CD4-positive, alpha-beta T cell treated with Interleukin-1 beta for 1 hour (primary cell): ENCODE measurements around the gene GRAP.
"Not testable (repeated sequence)": the region's sequence is repeated elsewhere in the genome, so short reads cannot be mapped to it uniquely, and the experiment has no call there.

Source experiments
- DNase-seq, 2 donors: peaks; one replicate each; pipeline ENCODE4 v3.0.0-alpha.2; 2020 to 2022

Gene GRAP

GRCh38 chr17:19046782-19047375 lies at the start of gene GRAP:
GRAP (minus strand) TSS chr17:19046957; CDS start chr17:19046926, 31 bp downstream.
- DNase-seq, result not testable (repeated sequence)

- DNase-seq, result not testable (repeated sequence)
Measured at GRCh38 chr17:19093684-19094438, 47.1 kb upstream of the GRAP start.

- DNase-seq, result not testable (repeated sequence)
Measured at GRCh38 chr17:19092737-19093683, 46.3 kb upstream of the GRAP start.

- not testable (repeated sequence) for DNase-seq
Measured at GRCh38 chr17:19090058-19090772, 43.5 kb upstream of the GRAP start.

- not testable (repeated sequence) for DNase-seq
Measured at GRCh38 chr17:19088804-19089685, 42.3 kb upstream of the GRAP start.

GRCh38 chr17:19077386-19077785 lies 30.6 kb upstream of the GRAP start:
- not testable (repeated sequence) for DNase-seq

- DNase-seq, result peak in 1 of 2 donors; percentile 46
Measured at GRCh38 chr17:19076398-19077192, 29.8 kb upstream of the GRAP start.

GRCh38 chr17:19070318-19071168 lies 23.8 kb upstream of the GRAP start:
- not testable (repeated sequence) for DNase-seq

- not testable (repeated sequence) for DNase-seq
Measured at GRCh38 chr17:19064378-19064777, 17.6 kb upstream of the GRAP start.

GRCh38 chr17:19063326-19063956 lies 16.7 kb upstream of the GRAP start:
- peak; percentile 88 for DNase-seq

GRCh38 chr17:19062718-19063325 lies 16.1 kb upstream of the GRAP start:
- DNase-seq, result not testable (repeated sequence)

- DNase-seq, result peak; percentile 83 to 84
Measured at GRCh38 chr17:19062009-19062717, 15.4 kb upstream of the GRAP start.

GRCh38 chr17:19055447-19055846 lies 8.7 kb upstream of the GRAP start:
- DNase-seq, result not testable (repeated sequence)

GRCh38 chr17:19048826-19049225 lies 2.1 kb upstream of the GRAP start:
- peak in 1 of 2 donors; percentile 1 for DNase-seq

- not testable (repeated sequence) for DNase-seq
Measured at GRCh38 chr17:19047510-19047909, 753 bp upstream of the GRAP start.

GRCh38 chr17:19044643-19045042 lies 2.1 kb downstream of the GRAP start:
- DNase-seq, result not testable (repeated sequence)

GRCh38 chr17:19043032-19043431 lies 3.7 kb downstream of the GRAP start:
- not testable (repeated sequence) for DNase-seq

GRCh38 chr17:19042369-19042768 lies 4.4 kb downstream of the GRAP start:
- DNase-seq, result not testable (repeated sequence)
